Neural progenitor cell (in vitro differentiated cells): Measurements from ENCODE around the gene BTG3.

Source experiments
- CTCF ChIP-seq: fragments of 200-600 bp; sonication (generic); IDR thresholded peaks from 2 replicates; pipeline ENCODE4 v1.5.1; 2017; ENCODE audit warnings: antibody characterized with exemption, mild to moderate bottlenecking
- EZH2 ChIP-seq: fragments of 200-600 bp; sonication (generic); IDR thresholded peaks from 2 replicates; pipeline ENCODE4 v1.6.1; 2017; ENCODE audit warnings: antibody characterized with exemption, mild to moderate bottlenecking, moderate library complexity

- TF ChIP-seq EZH2 (no peak), CTCF (no peak)
These were observed 41.9 kb downstream of the BTG3 start for GRCh38 chr21:17570786-17571185.
